ENCODE measurements around the gene ITIH5.
A peak's percentile ranks its signal among the peaks of the same experiment; 100 is the strongest.
"Not testable (repeated sequence)": the region's sequence is repeated elsewhere in the genome, so short reads cannot be mapped to it uniquely, and the experiment has no call there.

ITIH5 gene

GRCh38 chr10:7700577-7701125 lies 33.9 kb upstream of the ITIH5 start:
- Histone ChIP-seq H3K4me3 (ENCODE audit: control insufficient read depth in 1 of 7, extremely low read depth in 1 of 7, insufficient read depth in 4 of 7, low read depth in 2 of 7, low read length in 6 of 7) (no peak overlapping the region), H3K27ac (ENCODE audit: insufficient read depth in 1 of 2, low read depth in 1 of 2, low read length in 2 of 2, poor library complexity in 1 of 2, severe bottlenecking in 2 of 2) (no peak overlapping the region), H3K27me3 (replicated peaks in 2 of 5; ENCODE audit: control insufficient read depth in 4 of 5, insufficient read depth in 5 of 5, low read length in 4 of 5) (peaks cover 0 to 26% (median 3%) of the 10 kb centered on the region in 5 experiments), H3K4me1 (ENCODE audit: control extremely low read depth in 1 of 4, control insufficient read depth in 4 of 4, insufficient read depth in 4 of 4, low read length in 3 of 4) (no peaks in the 10 kb centered on the region), H3K9me3 (ENCODE audit: control extremely low read depth in 1 of 5, control insufficient read depth in 4 of 5, insufficient read depth in 2 of 5, low read depth in 1 of 5, low read length in 4 of 5) (no peaks in the 10 kb centered on the region), H3K36me3 (ENCODE audit: control insufficient read depth in 4 of 4, insufficient read depth in 4 of 4, low read length in 3 of 4) (no peaks in the 10 kb centered on the region)
- no peak for DNase-seq
- WGBS (ENCODE audit: insufficient coverage): 100% methylated on average over 1 of the region's 2 CpGs
- ChIA-PET CTCF (no interaction called here), POLR2A (no interaction called here)

GRCh38 chr10:7697426-7697825 lies 30.7 kb upstream of the ITIH5 start:
- POLR2A ChIA-PET: no interaction called here
- Histone ChIP-seq H3K36me3 (ENCODE audit: control insufficient read depth in 4 of 4, insufficient read depth in 4 of 4, low read length in 3 of 4) (no peaks in the 10 kb centered on the region), H3K4me1 (ENCODE audit: control extremely low read depth in 1 of 4, control insufficient read depth in 4 of 4, insufficient read depth in 4 of 4, low read length in 3 of 4) (no peaks in the 10 kb centered on the region), H3K4me3 (ENCODE audit: control insufficient read depth in 1 of 7, extremely low read depth in 1 of 7, insufficient read depth in 4 of 7, low read depth in 2 of 7, low read length in 6 of 7) (no peak overlapping the region), H3K27ac (ENCODE audit: insufficient read depth in 1 of 2, low read depth in 1 of 2, low read length in 2 of 2, poor library complexity in 1 of 2, severe bottlenecking in 2 of 2) (no peak overlapping the region), H3K9me3 (ENCODE audit: control extremely low read depth in 1 of 5, control insufficient read depth in 4 of 5, insufficient read depth in 2 of 5, low read depth in 1 of 5, low read length in 4 of 5) (peaks cover 0 to 11% (median 3%) of the 10 kb centered on the region in 5 experiments), H3K27me3 (replicated peaks in 2 of 5; ENCODE audit: control insufficient read depth in 4 of 5, insufficient read depth in 5 of 5, low read length in 4 of 5) (peaks cover 0 to 8% (median 0%) of the 10 kb centered on the region in 5 experiments)
- DNase-seq: no peak
- CTCF ChIA-PET: interaction anchor here (0.7 kb wide), 1 partner anchor 10 kb away, joined by 3 read pairs; no protein-coding TSS in a partner anchor
- WGBS (ENCODE audit: insufficient coverage): 86% methylated on average over 8 of the region's 8 CpGs

GRCh38 chr10:7696545-7696944 lies 29.8 kb upstream of the ITIH5 start:
- H3K36me3 ChIP-seq (ENCODE audit: control insufficient read depth in 4 of 4, insufficient read depth in 4 of 4, low read length in 3 of 4): no peaks in the 10 kb centered on the region
- no peak overlapping the region for H3K4me3 ChIP-seq (ENCODE audit: control insufficient read depth in 1 of 7, extremely low read depth in 1 of 7, insufficient read depth in 4 of 7, low read depth in 2 of 7, low read length in 6 of 7)
- no peak overlapping the region for H3K27ac ChIP-seq (ENCODE audit: insufficient read depth in 1 of 2, low read depth in 1 of 2, low read length in 2 of 2, poor library complexity in 1 of 2, severe bottlenecking in 2 of 2)
- peaks cover 0 to 2% (median 0%) of the 10 kb centered on the region in 5 experiments for H3K27me3 ChIP-seq (replicated peaks in 2 of 5; ENCODE audit: control insufficient read depth in 4 of 5, insufficient read depth in 5 of 5, low read length in 4 of 5)
- ChIA-PET POLR2A (no interaction called here), CTCF (no interaction called here)
- WGBS (ENCODE audit: insufficient coverage): 92% methylated on average over 3 of the region's 3 CpGs
- no peak for DNase-seq
- H3K4me1 ChIP-seq (ENCODE audit: control extremely low read depth in 1 of 4, control insufficient read depth in 4 of 4, insufficient read depth in 4 of 4, low read length in 3 of 4): no peaks in the 10 kb centered on the region
- peaks cover 0 to 14% (median 7%) of the 10 kb centered on the region in 5 experiments for H3K9me3 ChIP-seq (ENCODE audit: control extremely low read depth in 1 of 5, control insufficient read depth in 4 of 5, insufficient read depth in 2 of 5, low read depth in 1 of 5, low read length in 4 of 5)

DNA sequence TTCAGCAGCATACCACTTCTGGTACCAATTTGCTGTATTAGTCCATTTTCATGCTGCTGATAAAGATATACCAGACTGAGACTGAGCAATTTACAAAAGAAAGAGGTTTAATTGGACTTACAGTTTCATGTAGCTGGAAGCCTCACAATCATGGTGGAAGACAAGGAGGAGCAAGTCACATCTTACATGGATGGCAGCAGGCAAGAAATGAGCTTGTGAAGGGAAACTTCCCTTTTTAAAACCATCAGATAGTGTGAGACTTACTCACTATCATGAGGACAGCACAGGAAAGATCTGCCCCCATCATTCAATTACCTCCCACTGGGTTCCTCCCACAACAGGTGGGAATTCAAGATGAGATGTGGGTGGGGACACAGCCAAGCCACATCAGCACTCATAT lies 26.4 kb upstream of the ITIH5 start:
- H3K36me3 ChIP-seq (ENCODE audit: control insufficient read depth in 4 of 4, insufficient read depth in 4 of 4, low read length in 3 of 4); H3K27me3 ChIP-seq (replicated peaks in 2 of 5; ENCODE audit: control insufficient read depth in 4 of 5, insufficient read depth in 5 of 5, low read length in 4 of 5); H3K4me3 ChIP-seq (ENCODE audit: control insufficient read depth in 1 of 7, extremely low read depth in 1 of 7, insufficient read depth in 4 of 7, low read depth in 2 of 7, low read length in 6 of 7); H3K27ac ChIP-seq (ENCODE audit: insufficient read depth in 1 of 2, low read depth in 1 of 2, low read length in 2 of 2, poor library complexity in 1 of 2, severe bottlenecking in 2 of 2); CTCF ChIA-PET; H3K4me1 ChIP-seq (ENCODE audit: control extremely low read depth in 1 of 4, control insufficient read depth in 4 of 4, insufficient read depth in 4 of 4, low read length in 3 of 4); POLR2A ChIA-PET: not testable (repeated sequence)
- H3K9me3 ChIP-seq (ENCODE audit: control extremely low read depth in 1 of 5, control insufficient read depth in 4 of 5, insufficient read depth in 2 of 5, low read depth in 1 of 5, low read length in 4 of 5): peaks cover 0 to 17% (median 13%) of the 10 kb centered on the region in 5 experiments
- DNase-seq: peak in 1 of 3 donors; percentile 18

GRCh38 chr10:7692368-7692767 lies 25.6 kb upstream of the ITIH5 start:
- CTCF ChIA-PET: interaction anchor here (0.6 kb wide), 1 partner anchor 1443 kb away, joined by 3 read pairs; no protein-coding TSS in a partner anchor
- H3K4me1 ChIP-seq (ENCODE audit: control extremely low read depth in 1 of 4, control insufficient read depth in 4 of 4, insufficient read depth in 4 of 4, low read length in 3 of 4); H3K36me3 ChIP-seq (ENCODE audit: control insufficient read depth in 4 of 4, insufficient read depth in 4 of 4, low read length in 3 of 4); H3K27me3 ChIP-seq (replicated peaks in 2 of 5; ENCODE audit: control insufficient read depth in 4 of 5, insufficient read depth in 5 of 5, low read length in 4 of 5); H3K27ac ChIP-seq (ENCODE audit: insufficient read depth in 1 of 2, low read depth in 1 of 2, low read length in 2 of 2, poor library complexity in 1 of 2, severe bottlenecking in 2 of 2); DNase-seq; H3K4me3 ChIP-seq (ENCODE audit: control insufficient read depth in 1 of 7, extremely low read depth in 1 of 7, insufficient read depth in 4 of 7, low read depth in 2 of 7, low read length in 6 of 7); POLR2A ChIA-PET: not testable (repeated sequence)
- H3K9me3 ChIP-seq (ENCODE audit: control extremely low read depth in 1 of 5, control insufficient read depth in 4 of 5, insufficient read depth in 2 of 5, low read depth in 1 of 5, low read length in 4 of 5): peaks cover 0 to 17% (median 13%) of the 10 kb centered on the region in 5 experiments

DNA sequence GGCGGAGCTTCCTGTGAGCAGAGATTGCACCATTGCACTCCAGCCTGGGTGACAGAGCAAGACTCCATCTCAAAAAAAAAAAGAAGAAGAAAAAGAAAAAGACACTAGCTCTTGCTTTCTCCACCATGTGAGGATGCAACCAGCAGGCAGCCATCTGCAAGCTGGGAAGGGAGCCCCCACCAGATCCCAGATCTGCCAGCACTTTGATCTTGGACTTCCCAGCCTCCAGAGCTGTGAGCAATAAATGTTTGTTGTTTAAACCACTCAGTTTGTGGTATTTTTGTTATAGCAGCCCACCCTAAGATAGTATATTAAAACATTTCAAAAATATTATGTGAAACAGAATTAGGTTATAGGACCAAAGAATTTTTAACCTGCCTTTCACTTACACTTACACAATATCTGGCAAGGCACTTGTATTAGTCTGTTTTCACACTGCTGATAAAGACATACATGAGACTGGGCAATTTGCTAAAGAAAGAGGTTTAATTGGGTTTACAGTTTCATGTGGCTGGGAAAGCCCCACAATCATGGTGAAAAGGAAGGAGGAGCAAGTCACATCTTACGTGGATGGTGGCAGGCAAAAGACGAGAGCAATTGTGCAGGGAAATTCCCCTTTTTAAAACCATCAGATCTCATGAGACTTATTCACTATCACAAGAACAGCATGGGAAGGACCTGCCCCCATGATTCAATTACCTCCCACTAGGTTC lies 24.3 kb upstream of the ITIH5 start:
- POLR2A ChIA-PET: interaction anchor here (0.6 kb wide), 1 partner anchor 767 kb away, joined by 5 read pairs; no protein-coding TSS in a partner anchor
- H3K36me3 ChIP-seq (ENCODE audit: control insufficient read depth in 4 of 4, insufficient read depth in 4 of 4, low read length in 3 of 4); H3K4me1 ChIP-seq (ENCODE audit: control extremely low read depth in 1 of 4, control insufficient read depth in 4 of 4, insufficient read depth in 4 of 4, low read length in 3 of 4); DNase-seq; H3K27me3 ChIP-seq (replicated peaks in 2 of 5; ENCODE audit: control insufficient read depth in 4 of 5, insufficient read depth in 5 of 5, low read length in 4 of 5); H3K4me3 ChIP-seq (ENCODE audit: control insufficient read depth in 1 of 7, extremely low read depth in 1 of 7, insufficient read depth in 4 of 7, low read depth in 2 of 7, low read length in 6 of 7); CTCF ChIA-PET; H3K27ac ChIP-seq (ENCODE audit: insufficient read depth in 1 of 2, low read depth in 1 of 2, low read length in 2 of 2, poor library complexity in 1 of 2, severe bottlenecking in 2 of 2): not testable (repeated sequence)
- H3K9me3 ChIP-seq (ENCODE audit: control extremely low read depth in 1 of 5, control insufficient read depth in 4 of 5, insufficient read depth in 2 of 5, low read depth in 1 of 5, low read length in 4 of 5): peaks cover 0 to 17% (median 13%) of the 10 kb centered on the region in 5 experiments
- WGBS (ENCODE audit: insufficient coverage): no CpG with 5 or more reads among the region's 3 CpGs

GRCh38 chr10:7689591-7689990 lies 22.8 kb upstream of the ITIH5 start:
- ChIA-PET POLR2A (no interaction called here), CTCF (interaction anchor here (1.3 to 5.1 kb wide), 4 partner anchors 32 to 167 kb away, joined by 3 to 26 read pairs (median 9); no protein-coding TSS in a partner anchor)
- Histone ChIP-seq H3K4me1 (ENCODE audit: control extremely low read depth in 1 of 4, control insufficient read depth in 4 of 4, insufficient read depth in 4 of 4, low read length in 3 of 4) (no peaks in the 10 kb centered on the region), H3K4me3 (ENCODE audit: control insufficient read depth in 1 of 7, extremely low read depth in 1 of 7, insufficient read depth in 4 of 7, low read depth in 2 of 7, low read length in 6 of 7) (no peak overlapping the region), H3K36me3 (ENCODE audit: control insufficient read depth in 4 of 4, insufficient read depth in 4 of 4, low read length in 3 of 4) (no peaks in the 10 kb centered on the region), H3K27me3 (replicated peaks in 2 of 5; ENCODE audit: control insufficient read depth in 4 of 5, insufficient read depth in 5 of 5, low read length in 4 of 5) (peaks cover 0 to 5% (median 0%) of the 10 kb centered on the region in 5 experiments), H3K9me3 (ENCODE audit: control extremely low read depth in 1 of 5, control insufficient read depth in 4 of 5, insufficient read depth in 2 of 5, low read depth in 1 of 5, low read length in 4 of 5) (peaks cover 0 to 17% (median 13%) of the 10 kb centered on the region in 5 experiments), H3K27ac (ENCODE audit: insufficient read depth in 1 of 2, low read depth in 1 of 2, low read length in 2 of 2, poor library complexity in 1 of 2, severe bottlenecking in 2 of 2) (no peak overlapping the region)
- no peak for DNase-seq
